CD4-positive, alpha-beta T cell treated with Interleukin-17A for 1 hour (primary cell): ENCODE measurements around the gene NEURL2.
"Not testable (repeated sequence)": the region's sequence is repeated elsewhere in the genome, so short reads cannot be mapped to it uniquely, and the experiment has no call there.

Source experiments
- DNase-seq: peaks from one replicate; pipeline ENCODE4 v3.0.0-alpha.2; 2020

NEURL2 gene

GRCh38 chr20:45919542-45920399 is 28.8 kb upstream of the NEURL2 start:
- DNase-seq = no peak

- no peak for DNase-seq
These were observed 27.9 kb upstream of the NEURL2 start for GRCh38 chr20:45918779-45919537.

- no peak for DNase-seq
These were observed 27.3 kb upstream of the NEURL2 start for GRCh38 chr20:45918182-45918737.

- DNase-seq = no peak
These were observed 26.8 kb upstream of the NEURL2 start for GRCh38 chr20:45917790-45918141.

GRCh38 chr20:45913116-45913515 is 22.1 kb upstream of the NEURL2 start:
- no peak for DNase-seq

- no peak for DNase-seq
These were observed 21.3 kb upstream of the NEURL2 start for GRCh38 chr20:45912344-45912682.

- DNase-seq = peak; percentile 45
These were observed 20.7 kb upstream of the NEURL2 start, which contains the start of gene PLTP for GRCh38 chr20:45911486-45912343. Gene PLTP (minus strand): TSS chr20:45912155. CDS start chr20:45911452, 703 bp downstream.

GRCh38 chr20:45910670-45911485 is 19.9 kb upstream of the NEURL2 start:
- peak; percentile 94 for DNase-seq

- DNase-seq = no peak
These were observed 19.0 kb upstream of the NEURL2 start for GRCh38 chr20:45909817-45910669.

GRCh38 chr20:45909336-45909808 is 18.4 kb upstream of the NEURL2 start:
- no peak for DNase-seq

- no peak for DNase-seq
These were observed 17.1 kb upstream of the NEURL2 start for GRCh38 chr20:45908084-45908483.

GRCh38 chr20:45907219-45907948 is 16.4 kb upstream of the NEURL2 start:
- no peak for DNase-seq

GRCh38 chr20:45905505-45906079 is 14.6 kb upstream of the NEURL2 start:
- no peak for DNase-seq

GRCh38 chr20:45904583-45905504 is 13.8 kb upstream of the NEURL2 start:
- no peak for DNase-seq

GRCh38 chr20:45902199-45902701 is 11.2 kb upstream of the NEURL2 start:
- no peak for DNase-seq

- not testable (repeated sequence) for DNase-seq
These were observed 10.3 kb upstream of the NEURL2 start for GRCh38 chr20:45901332-45901731.

- no peak for DNase-seq
These were observed 8.2 kb upstream of the NEURL2 start for GRCh38 chr20:45899046-45899835.

- no peak for DNase-seq
These were observed 7.3 kb upstream of the NEURL2 start for GRCh38 chr20:45898285-45898684.
